GM21576 (cell line): ENCODE measurements around the gene PYGB.

Experiments
- ATAC-seq: cut with Tn5 transposase; IDR thresholded peaks from one replicate; pipeline ENCODE4 v1.9.1; 2021; ENCODE audit warnings: mild to moderate bottlenecking, moderate library complexity; ENCODE audit not compliant: unreplicated experiment

Gene PYGB

GRCh38 chr20:25269057-25269832, 21.4 kb downstream of the PYGB start:
- no peak for ATAC-seq

GRCh38 chr20:25269833-25270170, 21.9 kb downstream of the PYGB start:
- ATAC-seq, result no peak

GRCh38 chr20:25270829-25271251, 23.0 kb downstream of the PYGB start:
- no peak for ATAC-seq

DNA sequence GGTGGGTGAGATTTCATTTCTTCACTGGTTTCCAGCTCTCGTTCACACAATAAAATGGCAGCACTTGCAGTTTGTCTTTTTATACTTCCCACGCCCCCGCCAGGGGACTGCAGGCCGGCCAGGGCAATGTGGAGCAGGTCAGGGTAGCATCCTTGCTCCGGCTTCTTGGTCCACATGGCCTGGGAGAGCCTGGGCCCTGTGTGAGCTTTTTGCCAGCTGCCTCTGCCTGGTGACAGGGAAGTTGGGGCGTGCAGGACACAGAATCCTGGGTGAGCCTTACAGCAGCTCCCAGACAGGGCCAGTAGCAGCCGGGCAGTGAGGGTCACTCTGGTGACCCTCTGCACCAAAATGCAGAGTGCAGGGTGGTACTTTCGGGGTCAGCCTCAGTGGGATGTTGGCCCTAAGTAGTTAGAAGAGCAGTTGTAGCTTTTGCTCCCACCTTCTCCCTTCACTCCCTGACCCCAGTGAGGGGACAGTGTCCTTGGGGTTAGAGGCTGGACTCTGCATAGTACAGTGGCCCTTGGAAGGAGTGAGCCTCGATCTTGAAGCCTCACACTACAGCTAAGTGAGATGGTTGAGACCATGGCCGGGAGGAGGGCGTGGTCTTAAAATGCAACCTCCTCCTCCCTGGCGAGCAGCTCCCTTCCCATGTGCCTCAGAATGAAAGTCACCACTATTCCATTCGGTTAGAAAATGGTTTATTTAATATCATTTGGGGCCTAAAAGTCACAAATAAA, 23.8 kb downstream of the PYGB start:
- ATAC-seq, result no peak

GRCh38 chr20:25272223-25273000, 24.5 kb downstream of the PYGB start:
- ATAC-seq, result no peak

- no peak for ATAC-seq
Measured at GRCh38 chr20:25273046-25273445, 25.2 kb downstream of the PYGB start.

DNA sequence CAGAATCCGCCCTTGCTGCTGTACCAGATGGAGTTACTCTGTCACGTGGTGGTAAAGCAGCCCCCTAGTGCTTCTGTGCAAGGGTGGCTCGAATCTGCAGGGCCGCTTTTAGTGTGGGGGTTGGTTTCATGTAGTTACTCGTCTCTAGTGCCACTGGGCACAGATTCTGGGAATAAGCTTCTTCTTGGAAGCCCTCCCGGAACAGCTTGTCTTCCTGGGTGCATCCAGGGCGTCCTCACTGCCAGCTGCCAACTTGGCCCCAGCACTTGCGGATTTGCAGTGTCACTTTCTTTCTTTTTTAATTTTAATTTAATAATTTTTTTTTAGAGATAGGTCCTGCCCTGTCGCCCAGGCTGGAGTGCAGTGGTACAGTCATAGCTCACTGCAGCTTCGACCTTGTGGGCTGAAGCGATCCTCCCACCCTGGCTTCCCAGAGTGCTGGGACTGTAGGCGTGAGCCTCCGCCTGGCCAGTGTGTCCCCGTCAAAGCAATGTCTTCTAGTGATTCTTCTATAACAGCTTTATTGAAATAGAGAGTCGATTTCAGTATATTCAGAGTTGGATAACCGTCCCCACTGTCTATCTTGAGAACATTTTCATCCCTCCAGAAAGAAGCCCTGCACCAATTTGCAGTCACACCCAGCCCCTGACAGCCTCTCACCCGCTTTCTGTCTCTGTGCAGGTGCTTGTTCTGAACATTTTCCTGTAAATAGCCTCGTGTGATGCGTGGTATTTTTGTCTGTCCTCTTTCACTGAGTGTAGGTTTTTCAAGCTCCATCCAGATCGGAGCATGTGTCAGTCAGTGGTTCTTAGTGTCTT, 25.9 kb downstream of the PYGB start:
- ATAC-seq, result no peak

DNA sequence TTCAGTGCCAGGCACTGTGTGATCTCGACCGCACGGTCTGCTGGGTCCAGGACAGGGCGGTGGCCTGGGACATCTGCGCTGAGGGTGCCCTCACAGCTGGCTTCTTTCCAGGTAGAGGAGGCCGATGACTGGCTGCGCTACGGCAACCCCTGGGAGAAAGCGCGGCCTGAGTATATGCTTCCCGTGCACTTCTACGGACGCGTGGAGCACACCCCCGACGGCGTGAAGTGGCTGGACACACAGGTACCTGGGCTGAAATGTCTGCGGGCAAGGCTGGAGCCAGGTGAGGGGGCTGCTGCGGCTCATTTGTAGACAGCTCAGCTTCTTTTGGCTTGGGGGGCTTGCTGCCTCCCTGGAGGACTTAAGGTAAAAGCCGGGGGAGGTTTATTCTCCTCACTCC, 26.6 kb downstream of the PYGB start:
- no peak for ATAC-seq

DNA sequence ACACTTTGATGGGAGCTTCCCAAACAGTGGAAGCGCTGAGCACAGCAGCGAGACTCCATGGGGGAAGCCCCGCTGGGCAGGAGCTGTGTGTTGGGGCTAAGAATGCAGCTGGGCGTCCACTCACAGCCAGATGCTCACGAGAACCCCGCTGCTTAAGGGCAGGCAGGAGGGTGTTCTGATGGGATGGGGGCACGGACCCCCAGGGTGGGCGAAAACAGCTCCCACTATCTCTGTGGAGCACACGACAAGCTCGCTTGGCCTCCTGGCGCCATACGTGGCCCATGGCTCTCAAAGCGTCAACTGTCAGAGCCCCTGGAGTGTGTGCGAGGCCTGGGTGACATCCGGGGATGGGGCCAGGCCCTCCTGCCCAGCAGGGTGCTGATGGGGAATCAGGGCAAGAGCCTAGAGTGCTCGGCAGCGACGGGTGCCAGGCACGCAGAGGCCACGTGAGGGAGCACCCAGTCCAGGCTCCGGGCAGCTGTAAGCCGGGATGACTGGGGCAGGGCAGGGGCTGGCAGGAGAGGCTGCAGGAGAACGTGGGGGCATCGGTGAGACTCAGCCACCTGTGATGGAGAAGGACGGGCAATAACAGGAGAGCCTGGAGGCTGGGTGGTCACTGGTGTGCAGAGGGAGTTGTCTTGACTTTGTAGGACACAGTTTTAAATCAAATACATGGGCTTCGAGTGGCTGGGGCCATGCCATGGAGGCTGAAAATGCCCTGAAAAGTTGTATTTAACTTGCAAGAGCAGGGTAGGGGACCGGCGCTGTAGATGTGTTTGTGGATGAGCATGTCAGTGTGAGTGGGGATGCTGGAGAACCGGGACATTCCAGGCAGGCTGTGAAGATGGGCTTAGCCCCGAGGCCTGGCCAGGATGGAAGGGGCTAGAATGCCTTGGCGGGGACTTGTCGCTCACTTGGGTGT, 27.3 kb downstream of the PYGB start:
- ATAC-seq, result no peak

DNA sequence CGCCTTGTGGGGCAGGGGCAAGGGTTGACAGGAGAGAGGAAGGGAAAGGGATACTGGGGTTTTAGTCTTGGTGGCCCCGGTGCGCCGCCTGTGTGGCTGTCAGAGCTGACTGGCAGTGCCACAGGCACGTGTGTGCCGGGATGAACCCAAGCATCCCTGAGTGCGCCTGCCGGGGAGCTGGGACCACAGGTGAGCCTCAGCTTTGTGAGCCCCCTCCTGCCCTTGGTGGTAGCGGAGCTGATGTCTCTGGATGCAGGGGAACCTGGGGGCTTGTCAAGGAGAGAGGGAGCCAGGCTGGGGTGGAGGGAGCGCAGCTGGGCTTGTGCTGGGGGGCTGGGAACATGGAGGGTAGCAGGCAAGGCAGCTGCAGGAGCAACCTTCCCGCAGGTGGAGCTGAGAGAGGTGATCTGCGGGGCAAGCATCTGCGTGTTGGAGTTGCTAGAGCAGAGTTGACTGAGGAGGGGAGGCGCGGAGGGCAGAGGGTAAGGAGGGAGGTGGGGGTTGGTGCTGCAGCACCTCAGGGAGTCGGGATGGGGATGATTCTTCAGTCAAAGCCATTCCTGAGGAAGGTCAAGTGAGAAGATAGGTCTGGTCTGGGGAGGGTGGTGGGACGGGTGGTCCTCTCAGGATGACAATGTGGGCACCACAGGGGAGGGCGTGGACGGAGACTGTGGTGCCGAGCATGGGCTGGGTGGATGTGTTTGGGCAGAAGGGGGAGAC, 28.1 kb downstream of the PYGB start:
- ATAC-seq, result no peak

- ATAC-seq, result no peak
Measured at GRCh38 chr20:25276533-25277050, 28.7 kb downstream of the PYGB start.

DNA sequence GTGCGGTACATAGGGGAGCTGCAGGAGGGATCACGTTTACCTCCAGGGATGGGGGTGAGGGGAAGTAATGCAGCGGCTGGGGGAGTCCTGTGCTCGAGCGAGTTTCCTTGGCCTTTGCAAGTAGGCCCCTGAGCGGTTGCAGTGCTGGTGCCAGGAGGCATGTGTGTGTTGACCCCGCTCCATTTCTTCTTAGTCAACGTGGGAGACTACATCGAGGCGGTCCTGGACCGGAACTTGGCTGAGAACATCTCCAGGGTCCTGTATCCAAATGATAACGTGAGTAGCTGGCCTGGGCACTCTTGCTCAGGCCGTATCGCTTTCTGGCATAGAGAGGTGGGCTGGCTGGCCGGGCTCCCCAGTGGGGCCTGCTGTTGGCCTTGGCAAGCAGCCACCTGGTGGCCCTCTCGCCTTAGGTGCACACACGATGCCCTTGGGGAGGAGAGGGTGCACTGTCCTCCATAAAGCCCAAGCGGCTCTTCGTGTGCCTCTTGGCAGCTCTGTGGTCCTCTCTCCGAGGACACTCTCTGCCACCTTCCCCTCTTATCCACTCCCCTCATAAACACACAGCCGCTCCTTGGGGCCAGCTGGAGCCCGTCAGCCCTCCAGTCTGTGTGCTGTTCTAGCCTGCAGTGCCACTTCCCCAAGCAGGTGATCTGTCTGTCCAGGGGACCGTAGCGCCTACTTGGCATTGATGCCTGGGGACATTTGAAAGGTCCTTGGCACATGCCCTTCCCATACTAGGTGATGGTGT, 29.3 kb downstream of the PYGB start:
- ATAC-seq, result no peak

DNA sequence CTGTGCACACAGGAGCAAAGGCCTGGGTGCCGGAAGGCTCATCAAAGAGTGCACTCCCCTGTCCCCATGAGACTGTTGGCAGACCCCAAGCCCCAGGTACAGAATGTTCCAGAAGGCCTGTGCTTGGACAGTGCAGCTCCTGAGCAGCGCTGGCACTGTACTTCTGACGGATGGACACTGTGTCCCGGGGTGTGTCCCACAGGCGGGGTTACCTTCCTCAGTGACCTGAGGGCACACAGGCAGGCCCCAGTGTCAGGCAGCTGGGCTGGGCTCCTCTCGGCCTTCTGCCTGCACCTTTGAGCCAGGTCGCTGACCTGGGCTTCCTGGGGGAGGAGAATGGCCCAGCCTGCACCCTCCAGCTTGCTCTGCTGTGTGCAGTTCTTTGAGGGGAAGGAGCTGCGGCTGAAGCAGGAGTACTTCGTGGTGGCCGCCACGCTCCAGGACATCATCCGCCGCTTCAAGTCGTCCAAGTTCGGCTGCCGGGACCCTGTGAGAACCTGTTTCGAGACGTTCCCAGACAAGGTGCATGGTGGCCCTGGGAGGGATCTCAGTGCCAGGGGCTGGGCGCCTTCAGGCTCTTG, 30.1 kb downstream of the PYGB start:
- ATAC-seq, result no peak

DNA sequence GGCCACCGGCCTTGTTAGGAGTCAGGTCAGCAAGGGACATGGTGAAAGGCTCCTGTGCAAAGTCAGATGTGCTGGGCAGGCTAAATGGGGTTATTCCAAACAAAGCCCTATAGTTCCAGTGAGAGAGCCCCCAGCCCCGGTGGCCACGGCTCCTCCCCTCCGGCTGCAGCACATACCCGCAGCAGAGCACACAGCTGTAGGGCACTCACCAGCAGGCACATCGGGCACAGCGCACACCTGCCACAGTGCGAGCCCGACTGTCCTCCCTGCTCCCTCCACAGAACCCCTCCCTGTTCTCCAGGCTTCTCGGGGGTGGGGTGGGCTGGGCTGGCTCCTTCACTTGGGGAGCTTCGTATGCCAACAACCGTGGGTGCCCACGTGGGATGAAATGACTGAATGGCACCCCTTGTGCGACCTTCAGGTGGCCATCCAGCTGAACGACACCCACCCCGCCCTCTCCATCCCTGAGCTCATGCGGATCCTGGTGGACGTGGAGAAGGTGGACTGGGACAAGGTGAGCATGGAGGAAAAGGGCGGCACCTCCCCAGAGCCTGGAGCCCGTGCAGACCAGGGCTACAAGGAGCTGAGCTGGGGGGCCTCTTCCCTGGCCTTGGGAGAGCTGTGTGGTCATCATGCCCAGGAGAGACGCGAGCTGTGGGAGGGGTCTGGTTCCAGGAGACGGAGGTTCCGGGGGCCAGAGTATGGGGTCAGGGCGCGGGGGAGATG, 30.9 kb downstream of the PYGB start:
- ATAC-seq, result no peak

DNA sequence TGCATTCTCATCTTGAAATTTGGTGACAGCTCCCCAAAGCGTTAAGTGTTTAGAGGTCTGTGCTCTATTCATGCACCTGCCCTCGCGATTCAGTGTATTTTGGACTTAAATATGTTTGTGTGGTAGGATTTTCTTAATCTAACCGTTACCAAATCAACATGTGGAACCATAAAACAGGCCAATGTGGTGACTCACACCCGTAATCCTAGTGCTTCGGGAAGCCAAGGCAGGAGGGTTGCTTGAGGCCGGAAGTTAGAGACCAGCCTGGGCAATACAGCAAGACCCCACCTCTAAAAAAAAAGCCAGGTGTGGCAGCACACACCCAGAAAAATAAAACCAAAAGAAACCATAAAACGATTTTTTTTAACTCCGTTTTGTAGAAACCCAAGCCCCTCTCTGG, 31.5 kb downstream of the PYGB start:
- ATAC-seq, result no peak

DNA sequence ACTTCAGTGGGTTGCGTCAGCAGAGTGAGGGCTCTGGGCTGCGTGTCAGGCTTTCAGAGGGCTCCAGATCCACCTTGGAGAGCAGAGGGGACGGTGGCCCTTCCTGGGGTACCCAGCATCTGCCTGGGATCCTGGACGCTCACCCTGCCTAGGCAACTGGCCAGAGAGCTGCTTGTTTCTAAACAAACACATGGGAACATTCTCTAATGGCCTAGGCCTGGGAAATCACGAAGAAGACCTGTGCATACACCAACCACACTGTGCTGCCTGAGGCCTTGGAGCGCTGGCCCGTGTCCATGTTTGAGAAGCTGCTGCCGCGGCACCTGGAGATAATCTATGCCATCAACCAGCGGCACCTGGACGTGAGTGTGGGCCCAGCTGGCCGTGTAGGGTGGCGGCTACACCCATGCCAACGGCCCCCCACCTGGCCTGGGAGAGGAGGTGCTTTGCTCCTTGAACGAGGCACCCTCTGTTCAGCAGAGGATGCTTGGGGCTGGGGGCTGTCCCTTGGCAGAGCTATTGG, 32.2 kb downstream of the PYGB start:
- no peak for ATAC-seq
